GM13976 (cell line): Measurements from ENCODE around the gene BFSP1.

Experiments used
- DNase-seq: peaks from one replicate; pipeline ENCODE4 v3.0.0; 2012; ENCODE audit warnings: low spot score
- CTCF ChIP-seq: IDR thresholded peaks from 2 replicates; pipeline ENCODE4 v1.5.1; 2012; ENCODE audit warnings: borderline replicate concordance, mild to moderate bottlenecking; ENCODE audit not compliant: insufficient read depth; ENCODE audit errors: extremely low read depth, missing control alignments, control extremely low read depth
- in situ Hi-C: fragments of 300-500 bp; cut with MboI; formaldehyde crosslinking; loops from one replicate; pipeline ENCODE4 v1.12.0; 2022; ENCODE audit warnings: low sequenced_read_pairs, mixed read lengths, inconsistent platforms; ENCODE audit not compliant: unreplicated experiment

The BFSP1 gene

GRCh38 chr20:17457079-17457478, 74.1 kb downstream of the BFSP1 start:
- in situ Hi-C loops, result no loop called here
- DNase-seq, result no peak
- no peak for TF ChIP-seq CTCF

- in situ Hi-C loops, result no loop called here
- no peak for DNase-seq
- no peak for TF ChIP-seq CTCF
Observed at GRCh38 chr20:17456279-17456678, 74.9 kb downstream of the BFSP1 start.

GRCh38 chr20:17453592-17453991, 77.6 kb downstream of the BFSP1 start:
- in situ Hi-C loops, result no loop called here
- no peak for DNase-seq
- TF ChIP-seq CTCF, result no peak

GRCh38 chr20:17452441-17452840, 78.7 kb downstream of the BFSP1 start:
- in situ Hi-C loops, result no loop called here
- no peak for DNase-seq
- no peak for TF ChIP-seq CTCF

- no peak for TF ChIP-seq CTCF
- DNase-seq, result no peak
- in situ Hi-C loops, result no loop called here
Observed at GRCh38 chr20:17449031-17449430, 82.1 kb downstream of the BFSP1 start.

GRCh38 chr20:17448071-17448470, 83.1 kb downstream of the BFSP1 start:
- TF ChIP-seq CTCF, result no peak
- DNase-seq, result no peak
- in situ Hi-C loops, result no loop called here

- in situ Hi-C loops, result no loop called here
- no peak for DNase-seq
- TF ChIP-seq CTCF, result no peak
Observed at GRCh38 chr20:17446171-17446570, 85.0 kb downstream of the BFSP1 start.
